B cell (primary cell): ENCODE measurements around the gene INAFM2. TPM values are rescaled to one million over a fixed set of nuclear protein-coding genes. Genes with fewer than 3 reads are reported as not detected.

Experiments used
- ATAC-seq: fragments of 200-7000 bp; cut with Tn5 transposase; one replicate; pipeline ENCODE4 v1.10.0; 2021; ENCODE audit warnings: low read depth, mild to moderate bottlenecking, moderate number of reproducible peaks, moderate library complexity
- CTCF ChIA-PET: fragments of 350-600 bp; sonication (Branson Sonifier 250); formaldehyde crosslinking; loops from one replicate; lab custom pipeline; 2021; ENCODE audit warnings: antibody characterized with exemption, inconsistent platforms; lab: Charles Lee
- POLR2A ChIA-PET: fragments of 350-600 bp; sonication (Branson Sonifier 250); formaldehyde crosslinking; loops from one replicate; lab custom pipeline; 2021; ENCODE audit warnings: antibody characterized with exemption; lab: Charles Lee
- DNase-seq: peaks from one replicate; pipeline ENCODE4 v3.0.0; 2013
- H2AFZ ChIP-seq: 2 replicates; pipeline ENCODE4 v1.6.1; 2012; ENCODE audit warnings: mild to moderate bottlenecking, low read depth, low read length; ENCODE audit not compliant: insufficient read depth, poor library complexity, severe bottlenecking
- H3K27ac ChIP-seq, 2 donors: 1 replicate in 1 of 2; 2 replicates in 1 of 2; pipeline ENCODE4 v1.5.1; 2012 to 2013; ENCODE audit warnings: low read length in 2 of 2, mild to moderate bottlenecking in 2 of 2, moderate library complexity in 1 of 2
- H3K27me3 ChIP-seq, 4 experiments: fragments of 200-600 bp in 1 of 4; sonication (generic) in 1 of 4; replicated peaks in 1 of 4; 1 replicate in 2 of 4; 2 replicates in 2 of 4; pipeline versions ENCODE4 v1.6.1 to v1.7.0; 2013 to 2016; ENCODE audit warnings: low read length in 3 of 4, mild to moderate bottlenecking in 2 of 4, mixed read lengths in 1 of 4, moderate library complexity in 1 of 4; ENCODE audit not compliant: insufficient read depth in 4 of 4, control insufficient read depth in 3 of 4; ENCODE audit errors: control extremely low read depth in 1 of 4
- H3K36me3 ChIP-seq, 2 experiments: replicated peaks in 1 of 2; 1 replicate in 1 of 2; 2 replicates in 1 of 2; pipeline versions ENCODE4 v1.6.1 to v1.7.1; 2013; ENCODE audit warnings: low read length in 1 of 2; ENCODE audit not compliant: insufficient read depth in 2 of 2, control insufficient read depth in 1 of 2; ENCODE audit errors: control extremely low read depth in 1 of 2, extremely low read depth in 1 of 2
- H3K4me1 ChIP-seq, 2 donors: fragments of 200-600 bp in 1 of 2; sonication (generic) in 1 of 2; 1 replicate in 1 of 2; 2 replicates in 1 of 2; pipeline versions ENCODE4 v1.5.1 to v1.6.1; 2013 to 2017; ENCODE audit warnings: low read length in 2 of 2; ENCODE audit not compliant: control insufficient read depth in 2 of 2, insufficient read depth in 2 of 2
- H3K4me2 ChIP-seq: replicated peaks from 2 replicates; pipeline ENCODE3; 2012; ENCODE audit warnings: mild to moderate bottlenecking, low read depth, low read length; ENCODE audit not compliant: poor library complexity, severe bottlenecking
- H3K4me3 ChIP-seq, 5 experiments: fragments of 200-600 bp in 1 of 5; sonication (generic) in 1 of 5; 1 replicate in 3 of 5; 2 replicates in 2 of 5; pipeline versions ENCODE4 v1.5.1 to v1.7.0; 2011 to 2016; ENCODE audit warnings: low read length in 4 of 5, mild to moderate bottlenecking in 4 of 5, low read depth in 2 of 5, control low read depth in 1 of 5, moderate library complexity in 1 of 5; ENCODE audit not compliant: insufficient read depth in 1 of 5; ENCODE audit errors: control extremely low read depth in 1 of 5, extremely low read depth in 1 of 5
- H3K79me2 ChIP-seq: fragments of 200-600 bp; sonication (generic); one replicate; pipeline ENCODE4 v1.6.0; 2016; ENCODE audit warnings: low read length; ENCODE audit not compliant: control insufficient read depth, insufficient read depth
- H3K9ac ChIP-seq: fragments of 200-600 bp; sonication (generic); 2 replicates; pipeline ENCODE4 v1.6.1; 2017; ENCODE audit warnings: mild to moderate bottlenecking, low read length, moderate library complexity
- H3K9me3 ChIP-seq, 3 donors: one replicate each; pipeline versions ENCODE4 v1.6.1 to v1.7.1; 2013; ENCODE audit warnings: low read length in 2 of 3; ENCODE audit not compliant: control insufficient read depth in 2 of 3, insufficient read depth in 1 of 3; ENCODE audit errors: control extremely low read depth in 1 of 3
- H4K20me1 ChIP-seq: 2 replicates; pipeline ENCODE4 v1.6.0; 2012; ENCODE audit warnings: mild to moderate bottlenecking, low read length; ENCODE audit not compliant: insufficient read depth, control insufficient read depth, poor library complexity, severe bottlenecking
- H3K27ac Mint-ChIP-seq: one replicate; pipeline ENCODE4 v1.8.0; 2021; ENCODE audit warnings: mixed read lengths
- H3K27me3 Mint-ChIP-seq: one replicate; pipeline ENCODE4 v1.8.0; 2021; ENCODE audit warnings: mixed read lengths
- H3K4me1 Mint-ChIP-seq: one replicate; pipeline ENCODE4 v1.8.0; 2021; ENCODE audit warnings: mixed read lengths
- H3K4me3 Mint-ChIP-seq: one replicate; pipeline ENCODE4 v1.8.0; 2021; ENCODE audit warnings: mixed read lengths
- H3K9me3 Mint-ChIP-seq: one replicate; pipeline ENCODE4 v1.8.0; 2022; ENCODE audit warnings: mixed read lengths; ENCODE audit not compliant: insufficient read depth
- CTCF ChIP-seq: fragments of 200-600 bp; IDR thresholded peaks from one replicate; pipeline ENCODE4 v1.8.0; 2022; ENCODE audit warnings: antibody characterized with exemption, mild to moderate bottlenecking
- EZH2 ChIP-seq: IDR thresholded peaks from 2 replicates; pipeline ENCODE4 v1.6.1; 2012; ENCODE audit warnings: borderline replicate concordance, low read depth, mild to moderate bottlenecking, moderate library complexity, low read length; ENCODE audit not compliant: insufficient read depth, poor library complexity, severe bottlenecking
- WGBS: methylation state at CpG from one replicate; pipeline ENCODE4 v1.1.5; 2013; ENCODE audit warnings: missing lambda C conversion rate; ENCODE audit not compliant: insufficient coverage; 5-methylcytosine and 5-hydroxymethylcytosine counted together
- intact Hi-C: fragments of 100-400 bp; cut with micrococcal nuclease; formaldehyde crosslinking; loops from one replicate; pipeline ENCODE4 v1.10.0; 2022
- polyA plus RNA-seq: library from polyadenylated mRNA; depleted of rRNA; stranded (reverse); fragments of >200 nt; gene quantifications from 2 replicates; pipeline ENCODE4 v1.2.3, GENCODE V29; 2012
- total RNA-seq, 2 donors: library from RNA; stranded (reverse); fragments of 120-200 nt in 1 of 2; gene quantifications; 1 replicate in 1 of 2; 2 replicates in 1 of 2; pipeline versions ENCODE4 v1.2.3 to v1.2.4, GENCODE V29; 2013 to 2022

Gene INAFM2
- total and polyA plus RNA-seq, 2 donors (not counting 1 experiment from before 2014, with no cell fraction given), result 3.0 to 7.0 TPM

GRCh38 chr15:40286794-40287193 is 36.7 kb upstream of the INAFM2 start:
- no peak overlapping the region for H2AFZ ChIP-seq
- no peak overlapping the region for H3K4me3 ChIP-seq
- no peaks in the 10 kb centered on the region for H4K20me1 ChIP-seq
- H3K79me2 ChIP-seq, result no peaks in the 10 kb centered on the region
- POLR2A ChIA-PET, result no interaction called here
- peaks cover 8 to 12% of the 10 kb centered on the region in 2 donors for H3K4me1 ChIP-seq
- H3K4me1 Mint-ChIP-seq, result peaks cover 6% of the 10 kb centered on the region
- 93% methylated on average over 5 of the region's 7 CpGs for WGBS
- no peak overlapping the region for H3K27ac Mint-ChIP-seq
- intact Hi-C loops, result no loop called here
- H3K4me2 ChIP-seq, result no peak overlapping the region
- H3K9me3 Mint-ChIP-seq, result no peaks in the 10 kb centered on the region
- H3K36me3 ChIP-seq, result peaks cover 0 to 24% of the 10 kb centered on the region in 2 experiments
- peaks cover 0 to 4% (median 0%) of the 10 kb centered on the region in 4 experiments for H3K27me3 ChIP-seq
- no peak overlapping the region for H3K9ac ChIP-seq
- ATAC-seq, result no peak
- H3K27me3 Mint-ChIP-seq, result no peaks in the 10 kb centered on the region
- peaks cover 0 to 2% (median 0%) of the 10 kb centered on the region in 3 donors for H3K9me3 ChIP-seq
- no peak for DNase-seq
- H3K27ac ChIP-seq, result no peak overlapping the region
- CTCF ChIA-PET, result interaction anchor here (3.0 to 5.7 kb wide), 3 partner anchors 8 to 24 kb away, joined by 21 to 58 read pairs (median 23); partner anchors contain the start of gene PLCB2
- TF ChIP-seq CTCF, result no peak
- H3K4me3 Mint-ChIP-seq, result no peak overlapping the region

GRCh38 chr15:40287505-40287904 is 36.0 kb upstream of the INAFM2 start:
- Mint-ChIP-seq H3K4me3 (no peak overlapping the region), H3K27me3 (no peaks in the 10 kb centered on the region), H3K4me1 (peaks cover 6% of the 10 kb centered on the region), H3K9me3 (no peaks in the 10 kb centered on the region), H3K27ac (no peak overlapping the region)
- peaks cover 0 to 2% (median 0%) of the 10 kb centered on the region in 3 donors for H3K9me3 ChIP-seq
- H3K27me3 ChIP-seq, result peaks cover 0 to 4% (median 0%) of the 10 kb centered on the region in 4 experiments
- no peak overlapping the region for H3K27ac ChIP-seq
- peaks cover 8 to 12% of the 10 kb centered on the region in 2 donors for H3K4me1 ChIP-seq
- no peak for DNase-seq
- peaks cover 0 to 31% of the 10 kb centered on the region in 2 experiments for H3K36me3 ChIP-seq
- H3K4me3 ChIP-seq, result no peak overlapping the region
- TF ChIP-seq EZH2 (no peak), CTCF (no peak)
- POLR2A ChIA-PET, result no interaction called here
- no peak overlapping the region for H3K9ac ChIP-seq
- H3K79me2 ChIP-seq, result no peaks in the 10 kb centered on the region
- intact Hi-C loops, result no loop called here
- no peak overlapping the region for H3K4me2 ChIP-seq
- WGBS, result 83% methylated on average over 2 of the region's 3 CpGs
- CTCF ChIA-PET, result interaction anchor here (1.3 to 4.8 kb wide), 4 partner anchors 8 to 51 kb away, joined by 4 to 36 read pairs (median 22); partner anchors contain the start of gene PLCB2
- no peaks in the 10 kb centered on the region for H4K20me1 ChIP-seq
- no peak overlapping the region for H2AFZ ChIP-seq
- no peak for ATAC-seq
